Measurements from ENCODE around the gene RAB11FIP3.

RAB11FIP3 gene

GRCh38 chr16:549544-550263 lies 124.3 kb downstream of the RAB11FIP3 start:
- H3K36me3 ChIP-seq (ENCODE audit: insufficient read depth, low read depth, low read length): no peaks in the 10 kb centered on the region
- no peak overlapping the region for H3K4me3 ChIP-seq (ENCODE audit: low read length)
- H3K9ac ChIP-seq (ENCODE audit: low read depth, low read length): no peak overlapping the region
- no peaks in the 10 kb centered on the region for H3K9me3 ChIP-seq (ENCODE audit: insufficient read depth, low read depth, low read length)
- H3K27ac ChIP-seq (ENCODE audit: low read length): no peak overlapping the region
- no peaks in the 10 kb centered on the region for H3K4me1 ChIP-seq (ENCODE audit: insufficient read depth, low read length)
- H3K27me3 ChIP-seq (ENCODE audit: insufficient read depth, low read length): no peaks in the 10 kb centered on the region

- no peaks in the 10 kb centered on the region for H3K36me3 ChIP-seq (ENCODE audit: insufficient read depth, low read depth, low read length)
- no peak overlapping the region for H3K9ac ChIP-seq (ENCODE audit: low read depth, low read length)
- no peak overlapping the region for H3K4me3 ChIP-seq (ENCODE audit: low read length)
- no peak overlapping the region for H3K27ac ChIP-seq (ENCODE audit: low read length)
- H3K27me3 ChIP-seq (ENCODE audit: insufficient read depth, low read length): no peaks in the 10 kb centered on the region
- no peaks in the 10 kb centered on the region for H3K9me3 ChIP-seq (ENCODE audit: insufficient read depth, low read depth, low read length)
- no peaks in the 10 kb centered on the region for H3K4me1 ChIP-seq (ENCODE audit: insufficient read depth, low read length)
Measured at GRCh38 chr16:551210-551609, 125.8 kb downstream of the RAB11FIP3 start.

GRCh38 chr16:552171-552570 lies 126.7 kb downstream of the RAB11FIP3 start:
- no peak overlapping the region for H3K4me3 ChIP-seq (ENCODE audit: low read length)
- no peaks in the 10 kb centered on the region for H3K36me3 ChIP-seq (ENCODE audit: insufficient read depth, low read depth, low read length)
- H3K9me3 ChIP-seq (ENCODE audit: insufficient read depth, low read depth, low read length): no peaks in the 10 kb centered on the region
- H3K27me3 ChIP-seq (ENCODE audit: insufficient read depth, low read length): no peaks in the 10 kb centered on the region
- no peaks in the 10 kb centered on the region for H3K4me1 ChIP-seq (ENCODE audit: insufficient read depth, low read length)
- no peak overlapping the region for H3K27ac ChIP-seq (ENCODE audit: low read length)
- no peak overlapping the region for H3K9ac ChIP-seq (ENCODE audit: low read depth, low read length)

GRCh38 chr16:553601-554296 lies 128.3 kb downstream of the RAB11FIP3 start:
- H3K36me3 ChIP-seq (ENCODE audit: insufficient read depth, low read depth, low read length): no peaks in the 10 kb centered on the region
- H3K27me3 ChIP-seq (ENCODE audit: insufficient read depth, low read length): peaks cover 9% of the 10 kb centered on the region
- H3K9ac ChIP-seq (ENCODE audit: low read depth, low read length): no peak overlapping the region
- H3K4me1 ChIP-seq (ENCODE audit: insufficient read depth, low read length): no peaks in the 10 kb centered on the region
- no peaks in the 10 kb centered on the region for H3K9me3 ChIP-seq (ENCODE audit: insufficient read depth, low read depth, low read length)
- no peak overlapping the region for H3K27ac ChIP-seq (ENCODE audit: low read length)
- H3K4me3 ChIP-seq (ENCODE audit: low read length): no peak overlapping the region

GRCh38 chr16:554297-554621 lies 128.8 kb downstream of the RAB11FIP3 start:
- Histone ChIP-seq H3K4me3 (ENCODE audit: low read length) (no peak overlapping the region), H3K9ac (ENCODE audit: low read depth, low read length) (no peak overlapping the region), H3K27ac (ENCODE audit: low read length) (no peak overlapping the region), H3K27me3 (ENCODE audit: insufficient read depth, low read length) (peaks cover 14% of the 10 kb centered on the region), H3K4me1 (ENCODE audit: insufficient read depth, low read length) (no peaks in the 10 kb centered on the region), H3K36me3 (ENCODE audit: insufficient read depth, low read depth, low read length) (no peaks in the 10 kb centered on the region), H3K9me3 (ENCODE audit: insufficient read depth, low read depth, low read length) (no peaks in the 10 kb centered on the region)

- Histone ChIP-seq H3K4me1 (ENCODE audit: insufficient read depth, low read length) (no peaks in the 10 kb centered on the region), H3K4me3 (ENCODE audit: low read length) (no peak overlapping the region), H3K27me3 (ENCODE audit: insufficient read depth, low read length) (peaks cover 20% of the 10 kb centered on the region), H3K27ac (ENCODE audit: low read length) (no peak overlapping the region), H3K36me3 (ENCODE audit: insufficient read depth, low read depth, low read length) (no peaks in the 10 kb centered on the region), H3K9ac (ENCODE audit: low read depth, low read length) (no peak overlapping the region), H3K9me3 (ENCODE audit: insufficient read depth, low read depth, low read length) (no peaks in the 10 kb centered on the region)
Measured at GRCh38 chr16:554640-555365, 129.4 kb downstream of the RAB11FIP3 start.

GRCh38 chr16:555528-556473 lies 130.4 kb downstream of the RAB11FIP3 start:
- Histone ChIP-seq H3K27ac (ENCODE audit: low read length) (no peak overlapping the region), H3K27me3 (ENCODE audit: insufficient read depth, low read length) (peaks cover 28% of the 10 kb centered on the region), H3K36me3 (ENCODE audit: insufficient read depth, low read depth, low read length) (no peaks in the 10 kb centered on the region), H3K4me3 (ENCODE audit: low read length) (no peak overlapping the region), H3K4me1 (ENCODE audit: insufficient read depth, low read length) (no peaks in the 10 kb centered on the region), H3K9me3 (ENCODE audit: insufficient read depth, low read depth, low read length) (no peaks in the 10 kb centered on the region), H3K9ac (ENCODE audit: low read depth, low read length) (no peak overlapping the region)

- Histone ChIP-seq H3K9me3 (ENCODE audit: insufficient read depth, low read depth, low read length) (no peaks in the 10 kb centered on the region), H3K4me1 (ENCODE audit: insufficient read depth, low read length) (no peaks in the 10 kb centered on the region), H3K9ac (ENCODE audit: low read depth, low read length) (no peak overlapping the region), H3K4me3 (ENCODE audit: low read length) (no peak overlapping the region), H3K27ac (ENCODE audit: low read length) (no peak overlapping the region), H3K27me3 (ENCODE audit: insufficient read depth, low read length) (peaks cover 36% of the 10 kb centered on the region), H3K36me3 (ENCODE audit: insufficient read depth, low read depth, low read length) (no peaks in the 10 kb centered on the region)
Measured at GRCh38 chr16:556474-557173, 131.2 kb downstream of the RAB11FIP3 start.

GRCh38 chr16:557463-558297 lies 132.2 kb downstream of the RAB11FIP3 start:
- H3K4me3 ChIP-seq (ENCODE audit: low read length): no peak overlapping the region
- no peak overlapping the region for H3K27ac ChIP-seq (ENCODE audit: low read length)
- no peaks in the 10 kb centered on the region for H3K9me3 ChIP-seq (ENCODE audit: insufficient read depth, low read depth, low read length)
- H3K36me3 ChIP-seq (ENCODE audit: insufficient read depth, low read depth, low read length): no peaks in the 10 kb centered on the region
- no peaks in the 10 kb centered on the region for H3K4me1 ChIP-seq (ENCODE audit: insufficient read depth, low read length)
- no peak overlapping the region for H3K9ac ChIP-seq (ENCODE audit: low read depth, low read length)
- peaks cover 47% of the 10 kb centered on the region for H3K27me3 ChIP-seq (ENCODE audit: insufficient read depth, low read length)

- H3K27me3 ChIP-seq (ENCODE audit: insufficient read depth, low read length): peaks cover 49% of the 10 kb centered on the region
- no peaks in the 10 kb centered on the region for H3K36me3 ChIP-seq (ENCODE audit: insufficient read depth, low read depth, low read length)
- H3K9ac ChIP-seq (ENCODE audit: low read depth, low read length): no peak overlapping the region
- no peak overlapping the region for H3K27ac ChIP-seq (ENCODE audit: low read length)
- no peak overlapping the region for H3K4me3 ChIP-seq (ENCODE audit: low read length)
- no peaks in the 10 kb centered on the region for H3K4me1 ChIP-seq (ENCODE audit: insufficient read depth, low read length)
- no peaks in the 10 kb centered on the region for H3K9me3 ChIP-seq (ENCODE audit: insufficient read depth, low read depth, low read length)
Measured at GRCh38 chr16:558298-559020, 133.0 kb downstream of the RAB11FIP3 start.
